CD1c-positive myeloid dendritic cell (primary cell): Measurements from ENCODE around the gene FOXN3.

Experiments used
- DNase-seq: peaks from one replicate; pipeline ENCODE4 v3.0.0-alpha.2; 2016; ENCODE audit errors: extremely low spot score

FOXN3 gene

GRCh38 chr14:89331398-89331797 lies 85.6 kb downstream of the FOXN3 start:
- DNase-seq, result peak; percentile 18

GRCh38 chr14:89330236-89331002 lies 86.6 kb downstream of the FOXN3 start:
- DNase-seq, result no peak

GRCh38 chr14:89327771-89328212 lies 89.2 kb downstream of the FOXN3 start:
- no peak for DNase-seq

GRCh38 chr14:89325959-89326358 lies 91.1 kb downstream of the FOXN3 start:
- no peak for DNase-seq

GRCh38 chr14:89325299-89325883 lies 91.6 kb downstream of the FOXN3 start:
- no peak for DNase-seq

- DNase-seq, result no peak
Observed at GRCh38 chr14:89324501-89325298, 92.3 kb downstream of the FOXN3 start.

- DNase-seq, result no peak
Observed at GRCh38 chr14:89320381-89321000, 96.5 kb downstream of the FOXN3 start.

GRCh38 chr14:89319687-89320086 lies 97.3 kb downstream of the FOXN3 start:
- no peak for DNase-seq

- no peak for DNase-seq
Observed at GRCh38 chr14:89317051-89317691, 99.9 kb downstream of the FOXN3 start.

GRCh38 chr14:89315493-89316470 lies 101.3 kb downstream of the FOXN3 start:
- no peak for DNase-seq

- DNase-seq, result no peak
Observed at GRCh38 chr14:89314274-89314673, 102.8 kb downstream of the FOXN3 start.

- DNase-seq, result no peak
Observed at GRCh38 chr14:89312932-89313331, 104.1 kb downstream of the FOXN3 start.

GRCh38 chr14:89310211-89310610 lies 106.8 kb downstream of the FOXN3 start:
- DNase-seq, result no peak

GRCh38 chr14:89309670-89310177 lies 107.3 kb downstream of the FOXN3 start:
- DNase-seq, result no peak

GRCh38 chr14:89308232-89308959 lies 108.6 kb downstream of the FOXN3 start:
- peak; percentile 89 for DNase-seq

- DNase-seq, result no peak
Observed at GRCh38 chr14:89307409-89307808, 109.6 kb downstream of the FOXN3 start.

- peak; percentile 81 for DNase-seq
Observed at GRCh38 chr14:89304972-89305703, 111.9 kb downstream of the FOXN3 start.

- DNase-seq, result no peak
Observed at GRCh38 chr14:89304561-89304960, 112.5 kb downstream of the FOXN3 start.
